HCT116 (cell line): ENCODE results near the gene LHFPL4. TPM values are rescaled to one million over a fixed set of nuclear protein-coding genes. Genes with fewer than 3 reads are reported as not detected.

ENCODE experiments used
- ATAC-seq: fragments of 200-7000 bp; cut with Tn5 transposase; 2 replicates; pipeline ENCODE4 v1.9.1; 2020; ENCODE audit warnings: mild to moderate bottlenecking, moderate library complexity
- BruUV-seq: library from RNA; stranded (reverse); fragments of 400-500 nt; replicated peaks from 2 replicates; lab custom pipeline; 2021; lab: Mats Ljungman, UMichigan
- CTCF ChIA-PET: fragments of 300-600 bp; sonication (Branson Sonifier 250); formaldehyde crosslinking; loops from one replicate; lab custom pipeline; 2021; ENCODE audit warnings: antibody characterized with exemption; lab: Charles Lee
- POLR2A ChIA-PET: fragments of 300-600, 350-600 bp; sonication (Branson Sonifier 250); formaldehyde crosslinking; loops from one replicate; lab custom pipeline; 2021; ENCODE audit warnings: antibody characterized with exemption; lab: Charles Lee
- RAD21 ChIA-PET, 2 experiments: fragments of 300-600 bp; sonication (Branson Sonifier 250); formaldehyde crosslinking; loops; one replicate each; lab custom pipeline; 2023; ENCODE audit warnings: low total read pairs in 2 of 2; ENCODE audit not compliant: uncharacterized antibody in 2 of 2, unreplicated experiment in 2 of 2, low non-redundant PET in 1 of 2; lab: Charles Lee
- DNase-seq: peaks from one replicate; pipeline ENCODE4 v3.0.0-alpha.2; 2010; ENCODE audit warnings: low read depth, low spot score
- H2AFZ ChIP-seq: fragments of 200-600 bp; shearing (Covaris generic), sonication (generic); 2 replicates; pipeline ENCODE4 v1.6.1; 2017; ENCODE audit warnings: low read depth, mixed run types, mixed read lengths, antibody characterized with exemption, low read length; ENCODE audit not compliant: poor library complexity, severe bottlenecking
- H3K27ac ChIP-seq: 2 replicates; pipeline ENCODE4 v1.5.1; 2012; ENCODE audit warnings: low read depth, low read length
- H3K27me3 ChIP-seq: fragments of 200-600 bp; sonication (generic); 2 replicates; pipeline ENCODE4 v1.6.1; 2016; ENCODE audit warnings: mixed run types, low read length, mixed read lengths; ENCODE audit not compliant: insufficient read depth
- H3K36me3 ChIP-seq, 2 experiments: fragments of 200-500 bp in 1 of 2; fragments of 200-600 bp in 1 of 2; sonication (Bioruptor generic) in 1 of 2; sonication (generic) in 1 of 2; 2 replicates each; pipeline versions ENCODE4 v1.5.1 to v1.6.1; 2014 to 2016; ENCODE audit warnings: low read length in 2 of 2, inconsistent platforms in 1 of 2, mixed read lengths in 1 of 2, mixed run types in 1 of 2; ENCODE audit not compliant: insufficient read depth in 2 of 2, control insufficient read depth in 1 of 2
- H3K4me1 ChIP-seq, 2 experiments: fragments of 200-600 bp in 1 of 2; sonication (generic) in 1 of 2; 2 replicates each; pipeline versions ENCODE4 v1.5.1 to v1.6.1; 2012 to 2017; ENCODE audit warnings: low read length in 2 of 2, inconsistent platforms in 1 of 2, mild to moderate bottlenecking in 1 of 2, mixed read lengths in 1 of 2, mixed run types in 1 of 2, moderate library complexity in 1 of 2; ENCODE audit not compliant: insufficient read depth in 2 of 2, control insufficient read depth in 1 of 2
- H3K4me2 ChIP-seq: fragments of 200-600 bp; sonication (generic); 2 replicates; pipeline ENCODE4 v1.6.1; 2017; ENCODE audit warnings: mixed run types, low read length, mixed read lengths
- H3K4me3 ChIP-seq, 2 experiments: fragments of 200-600 bp in 1 of 2; sonication (generic) in 1 of 2; replicated peaks in 1 of 2; 2 replicates each; pipeline ENCODE4 v1.5.1; 2011 to 2016; ENCODE audit warnings: low read length in 2 of 2, control low read depth in 1 of 2, low read depth in 1 of 2, mild to moderate bottlenecking in 1 of 2, mixed read lengths in 1 of 2, mixed run types in 1 of 2
- H3K79me2 ChIP-seq: fragments of 200-600 bp; sonication (generic); 2 replicates; pipeline ENCODE4 v1.6.1; 2017; ENCODE audit warnings: mild to moderate bottlenecking, mixed run types, low read length, moderate library complexity, mixed read lengths; ENCODE audit not compliant: insufficient read depth
- H3K9ac ChIP-seq: fragments of 200-600 bp; sonication (generic); 2 replicates; pipeline ENCODE4 v1.6.1; 2016; ENCODE audit warnings: low read length, mixed read lengths
- H3K9me2 ChIP-seq: fragments of 200-600 bp; sonication (generic), shearing (Covaris generic); 2 replicates; pipeline ENCODE4 v1.6.1; 2017; ENCODE audit warnings: mixed run types, mild to moderate bottlenecking, moderate library complexity; ENCODE audit not compliant: insufficient read depth
- H3K9me3 ChIP-seq, 2 experiments: fragments of 200-500 bp in 1 of 2; fragments of 200-600 bp in 1 of 2; sonication (Bioruptor generic) in 1 of 2; sonication (generic) in 1 of 2; 2 replicates each; pipeline ENCODE4 v1.6.1; 2014 to 2017; ENCODE audit warnings: low read length in 2 of 2, mixed read lengths in 2 of 2, inconsistent platforms in 1 of 2, low read depth in 1 of 2, mild to moderate bottlenecking in 1 of 2, mixed run types in 1 of 2, moderate library complexity in 1 of 2; ENCODE audit not compliant: control insufficient read depth in 1 of 2, insufficient read depth in 1 of 2
- H4K20me1 ChIP-seq: fragments of 200-600 bp; sonication (generic), shearing (Covaris generic); 2 replicates; pipeline ENCODE4 v1.6.1; 2017; ENCODE audit warnings: mixed run types, mild to moderate bottlenecking, moderate library complexity; ENCODE audit not compliant: insufficient read depth
- CBX3 ChIP-seq: IDR thresholded peaks from 2 replicates; pipeline ENCODE4 v1.6.1; 2012; ENCODE audit warnings: low read depth
- EZH2 ChIP-seq: fragments of 200-600 bp; sonication (generic); IDR thresholded peaks from 2 replicates; pipeline ENCODE4 v1.6.1; 2017; ENCODE audit warnings: antibody characterized with exemption, mixed run types
- EZH2phosphoT487 ChIP-seq: fragments of 200-600 bp; IDR thresholded peaks from 2 replicates; pipeline ENCODE4 v1.6.1; 2018; ENCODE audit warnings: antibody characterized with exemption, borderline replicate concordance
- JUND ChIP-seq: IDR thresholded peaks from 2 replicates; pipeline ENCODE4 v1.6.1; 2012
- MAX ChIP-seq: IDR thresholded peaks from 2 replicates; pipeline ENCODE4 v1.6.1; 2012
- POLR2A ChIP-seq: IDR thresholded peaks from 2 replicates; pipeline ENCODE4 v1.7.0; 2011; ENCODE audit warnings: borderline replicate concordance; ENCODE audit not compliant: insufficient read depth, insufficient read length; ENCODE audit errors: extremely low read depth
- RAD21 ChIP-seq: IDR thresholded peaks from 2 replicates; pipeline ENCODE4 v1.6.1; 2012; ENCODE audit warnings: low read depth, mild to moderate bottlenecking
- SIN3A ChIP-seq: IDR thresholded peaks from 2 replicates; pipeline ENCODE4 v1.6.1; 2012; ENCODE audit warnings: low read depth
- SP1 ChIP-seq: IDR thresholded peaks from 2 replicates; pipeline ENCODE4 v1.6.1; 2012; ENCODE audit warnings: low read depth
- SRF ChIP-seq: IDR thresholded peaks from 2 replicates; pipeline ENCODE4 v1.6.1; 2012; ENCODE audit warnings: low read depth
- YY1 ChIP-seq: IDR thresholded peaks from 2 replicates; pipeline ENCODE4 v1.6.1; 2011; ENCODE audit warnings: low read length, low read depth, moderate library complexity, mild to moderate bottlenecking; ENCODE audit not compliant: insufficient replicate concordance; ENCODE audit errors: extremely low read depth
- ZBTB33 ChIP-seq: IDR thresholded peaks from 2 replicates; pipeline ENCODE4 v1.6.1; 2011; ENCODE audit warnings: mild to moderate bottlenecking, low read length, moderate library complexity; ENCODE audit not compliant: insufficient replicate concordance; ENCODE audit errors: extremely low read depth
- ZFX ChIP-seq: fragments of 450-650 bp; IDR thresholded peaks from 2 replicates; pipeline ENCODE4 v1.6.1; 2017
- intact Hi-C: fragments of 100-400 bp; cut with micrococcal nuclease; formaldehyde crosslinking; loops from 2 replicates; pipeline ENCODE4 v1.10.0; 2022
- total RNA-seq: library from RNA; stranded (reverse); gene quantifications from one replicate; pipeline ENCODE4 v1.2.1, GENCODE V29; 2021; ENCODE audit not compliant: unreplicated experiment

LHFPL4 gene
- total RNA-seq, 1 experiment from 2014 or later: not detected

GRCh38 chr3:9590282-9590791 lies 36.7 kb upstream of the LHFPL4 start:
- Histone ChIP-seq H4K20me1 (no peaks in the 10 kb centered on the region), H3K4me2 (no peak overlapping the region), H3K27me3 (0 out of 2 replicates have a peak, but pooled peaks cover 5% of the 10 kb centered on the region), H3K4me1 (no peaks in the 10 kb centered on the region), H3K9ac (no peak overlapping the region), H2AFZ (no peak overlapping the region), H3K4me3 (no peak overlapping the region), H3K9me3 (no peaks in the 10 kb centered on the region), H3K9me2 (no peaks in the 10 kb centered on the region), H3K79me2 (no peaks in the 10 kb centered on the region), H3K36me3 (no peaks in the 10 kb centered on the region), H3K27ac (no peak overlapping the region)
- ChIA-PET RAD21 (no interaction called here), CTCF (no interaction called here), POLR2A (no interaction called here)
- ATAC-seq (no peak), DNase-seq (no peak)
- TF ChIP-seq JUND: no peak
- no peak for TF ChIP-seq ZBTB33
- no peak for TF ChIP-seq RAD21
- intact Hi-C loops: no loop called here
- no TSS peak for BruUV-seq

GRCh38 chr3:9583792-9584191 lies 30.2 kb upstream of the LHFPL4 start:
- Histone ChIP-seq H3K27ac (no peak overlapping the region), H3K79me2 (no peaks in the 10 kb centered on the region), H3K4me3 (no peak overlapping the region), H3K4me1 (no peaks in the 10 kb centered on the region), H3K9me2 (no peaks in the 10 kb centered on the region), H3K4me2 (no peak overlapping the region), H3K9me3 (no peaks in the 10 kb centered on the region; a peak in 1 of 4 replicates), H2AFZ (no peak overlapping the region), H3K36me3 (no peaks in the 10 kb centered on the region), H3K9ac (no peak overlapping the region), H4K20me1 (no peaks in the 10 kb centered on the region), H3K27me3 (no peaks in the 10 kb centered on the region)
- ChIA-PET POLR2A (no interaction called here), CTCF (no interaction called here), RAD21 (no interaction called here)
- intact Hi-C loops: no loop called here
- DNase-seq (no peak), ATAC-seq (no peak)
- no peak for TF ChIP-seq SIN3A
- no peak for TF ChIP-seq JUND
- TF ChIP-seq YY1: no peak
- no peak for TF ChIP-seq SRF
- TF ChIP-seq RAD21: no peak
- no peak for TF ChIP-seq POLR2A
- no peak for TF ChIP-seq EZH2phosphoT487
- no peak for TF ChIP-seq MAX
- no peak for TF ChIP-seq ZFX
- TF ChIP-seq SP1: no peak
- no peak for TF ChIP-seq ZBTB33
- TF ChIP-seq EZH2: no peak
- no peak for TF ChIP-seq CBX3
- no TSS peak for BruUV-seq
